K562 (cell line): ENCODE data around the gene SHBG. TPM values are rescaled to one million over a fixed set of nuclear protein-coding genes. Genes with fewer than 3 reads are reported as not detected.

Experiments used
- ATAC-seq: fragments of 200-7000 bp; cut with Tn5 transposase; 3 replicates; pipeline ENCODE4 v1.9.1; 2020; ENCODE audit warnings: moderate library complexity
- BruUV-seq: library from RNA; stranded (reverse); fragments of 400-500 nt; replicated peaks from 2 replicates; lab custom pipeline; 2021; lab: Mats Ljungman, UMichigan
- CTCF ChIA-PET: fragments of 300-600 bp; formaldehyde crosslinking; extraction: SDS; loops from one replicate; lab custom pipeline; 2021; ENCODE audit warnings: low intra/inter-chr PET ratio; lab: Yijun Ruan, JAX
- POLR2A ChIA-PET: fragments of 300-600, 350-650 bp; sonication (Branson Sonifier 250); formaldehyde crosslinking; extraction: SDS; loops from one replicate; lab custom pipeline; 2021; ENCODE audit warnings: antibody characterized with exemption, inconsistent platforms; lab: Yijun Ruan, JAX
- DNase-seq, 4 experiments: peaks; one replicate each; pipeline versions ENCODE4 v3.0.0 to v3.0.0-alpha.2; 2011 to 2018; ENCODE audit warnings: low spot score in 3 of 4, mixed read lengths in 3 of 4; ENCODE audit errors: extremely low read depth in 1 of 4
- FAIRE-seq: peaks from 2 replicates; lab custom pipeline; 2011; peaks lifted over from hg19 to GRCh38; lab: Jason Lieb, UNC
- H2AFZ ChIP-seq: 2 replicates; pipeline ENCODE4 v1.6.0; 2011; ENCODE audit warnings: low read depth, low read length, control low read depth, inconsistent platforms
- H3K27ac ChIP-seq: fragments of 200-600 bp; 3 replicates; pipeline ENCODE4 v1.8.0; 2011; ENCODE audit warnings: low read depth, mild to moderate bottlenecking, control low read depth, inconsistent platforms, low read length, moderate library complexity, mixed read lengths; ENCODE audit errors: extremely low read depth
- H3K27me3 ChIP-seq, 2 experiments: fragments of 300-600 bp in 1 of 2; 2 replicates in 1 of 2; 3 replicates in 1 of 2; pipeline versions ENCODE4 v1.6.0 to v1.8.0; 2011; ENCODE audit warnings: inconsistent platforms in 2 of 2, low read length in 2 of 2, mild to moderate bottlenecking in 1 of 2, mixed read lengths in 1 of 2, moderate library complexity in 1 of 2; ENCODE audit not compliant: control insufficient read depth in 2 of 2, insufficient read depth in 2 of 2
- H3K36me3 ChIP-seq: fragments of 300-600 bp; 3 replicates; pipeline ENCODE4 v1.8.0; 2011; ENCODE audit warnings: mild to moderate bottlenecking, low read length, inconsistent platforms; ENCODE audit not compliant: control insufficient read depth, insufficient read depth
- H3K4me1 ChIP-seq, 2 experiments: fragments of 200-600 bp in 1 of 2; replicated peaks in 1 of 2; 2 replicates in 1 of 2; 3 replicates in 1 of 2; pipeline versions ENCODE4 v1.5.1 to v1.8.0; 2011; ENCODE audit warnings: inconsistent platforms in 2 of 2, low read length in 2 of 2, mild to moderate bottlenecking in 1 of 2, mixed read lengths in 1 of 2, moderate library complexity in 1 of 2; ENCODE audit not compliant: control insufficient read depth in 2 of 2, insufficient read depth in 2 of 2
- H3K4me2 ChIP-seq: 2 replicates; pipeline ENCODE4 v1.6.1; 2011; ENCODE audit warnings: low read length, control low read depth, inconsistent platforms, mixed read lengths; ENCODE audit not compliant: insufficient read depth
- H3K4me3 ChIP-seq: fragments of 200-600 bp; sonication (generic), shearing (Covaris generic); 2 replicates; pipeline ENCODE4 v1.5.1; 2016; ENCODE audit warnings: control low read depth, inconsistent platforms
- H3K79me2 ChIP-seq: fragments of 200-600 bp; 3 replicates; pipeline ENCODE4 v1.8.0; 2011; ENCODE audit warnings: low read length, inconsistent platforms; ENCODE audit not compliant: control insufficient read depth, insufficient read depth
- H3K9ac ChIP-seq, 2 experiments: 2 replicates each; pipeline versions ENCODE4 v1.6.0 to v1.6.1; 2011; ENCODE audit warnings: low read depth in 2 of 2, low read length in 2 of 2, control low read depth in 1 of 2, inconsistent platforms in 1 of 2, mild to moderate bottlenecking in 1 of 2, mixed read lengths in 1 of 2; ENCODE audit not compliant: insufficient read depth in 1 of 2
- H3K9me1 ChIP-seq: one replicate; pipeline ENCODE4 v1.6.0; 2011; ENCODE audit warnings: inconsistent platforms, mild to moderate bottlenecking, low read length, moderate library complexity; ENCODE audit not compliant: control insufficient read depth, insufficient read depth
- H3K9me3 ChIP-seq: replicated peaks from 2 replicates; pipeline ENCODE4 v1.5.1; 2011; ENCODE audit warnings: low read depth, low read length, inconsistent platforms; ENCODE audit not compliant: control insufficient read depth, insufficient read depth
- H4K20me1 ChIP-seq: replicated peaks from 2 replicates; pipeline ENCODE4 v1.6.1; 2011; ENCODE audit warnings: low read length, inconsistent platforms, mixed read lengths; ENCODE audit not compliant: control insufficient read depth, insufficient read depth
- CHD1 ChIP-seq: fragments of 200-600 bp; sonication (generic); IDR thresholded peaks from one replicate; pipeline ENCODE4 v1.6.1; 2012; ENCODE audit warnings: mild to moderate bottlenecking, moderate library complexity, low read length, inconsistent platforms
- FOXO4 ChIP-seq: fragments of 450-650 bp; formaldehyde crosslinking; IDR thresholded peaks from 2 replicates; pipeline ENCODE4 v1.4.0; 2020; ENCODE audit warnings: mild to moderate bottlenecking, moderate library complexity
- GABPB2 ChIP-seq: fragments of 250-450 bp; sonication (Bioruptor Pico); conservative IDR thresholded peaks from 2 replicates; pipeline ENCODE4 v1.5.1; 2021; ENCODE audit warnings: mild to moderate bottlenecking
- HDAC8 ChIP-seq: fragments of 450-650 bp; IDR thresholded peaks from 2 replicates; pipeline ENCODE4 v1.6.1; 2016; ENCODE audit warnings: mild to moderate bottlenecking, missing genetic modification characterization, moderate library complexity, missing compliant biosample characterization
- HNRNPK ChIP-seq: fragments of 200-400 bp; formaldehyde crosslinking; IDR thresholded peaks from one replicate; pipeline ENCODE4 v1.6.1; 2018; ENCODE audit warnings: mild to moderate bottlenecking, low read depth, low read length; ENCODE audit not compliant: poor library complexity, severe bottlenecking
- HNRNPUL1 ChIP-seq: fragments of 200-400 bp; formaldehyde crosslinking; IDR thresholded peaks from 2 replicates; pipeline ENCODE4 v1.6.1; 2017; ENCODE audit warnings: low read length
- HSF4 ChIP-seq: fragments of 250-450 bp; sonication (Bioruptor Pico); IDR thresholded peaks from 2 replicates; pipeline ENCODE4 v2.1.2; 2022; ENCODE audit warnings: mild to moderate bottlenecking, moderate library complexity, borderline replicate concordance
- RFX1 ChIP-seq: fragments of 450-650 bp; IDR thresholded peaks from 2 replicates; pipeline ENCODE4 v1.6.1; 2016; ENCODE audit warnings: mild to moderate bottlenecking, moderate library complexity
- SMARCA4 ChIP-seq: fragments of 450-650 bp; IDR thresholded peaks from 2 replicates; pipeline ENCODE4 v1.6.1; 2016
- SNRNP70 ChIP-seq: fragments of 200-400 bp; formaldehyde crosslinking; optimal IDR thresholded peaks from 2 replicates; pipeline ENCODE3; 2017; ENCODE audit warnings: low read depth, low read length
- SREBF2 ChIP-seq: sonication (generic); formaldehyde crosslinking; IDR thresholded peaks from 2 replicates; pipeline ENCODE4 v1.4.0; 2020; ENCODE audit warnings: mild to moderate bottlenecking, missing genetic modification reagents
- TCF3 ChIP-seq: sonication (generic); formaldehyde crosslinking; IDR thresholded peaks from 2 replicates; pipeline ENCODE4 v1.4.0; 2020; ENCODE audit warnings: mild to moderate bottlenecking, missing genetic modification reagents
- ZFP1 ChIP-seq: fragments of 450-650 bp; formaldehyde crosslinking; IDR thresholded peaks from 2 replicates; pipeline ENCODE4 v1.4.0; 2020; ENCODE audit warnings: mild to moderate bottlenecking, mixed read lengths
- ZNF707 ChIP-seq: fragments of 250-450 bp; sonication (Bioruptor Pico); conservative IDR thresholded peaks from 2 replicates; pipeline ENCODE4 v1.8.0; 2022; ENCODE audit warnings: inconsistent platforms, mild to moderate bottlenecking, moderate library complexity
- ZNF830 ChIP-seq: fragments of 250-450 bp; sonication (Bioruptor Pico); IDR thresholded peaks from 2 replicates; pipeline ENCODE4 v1.5.0; 2021; ENCODE audit warnings: mild to moderate bottlenecking
- WGBS: fragments of 100-300 bp; shearing (Covaris generic); methylation state at CpG from one replicate; pipeline ENCODE4 v1.1.6; 2016; ENCODE audit warnings: low coverage, mixed read lengths; ENCODE audit not compliant: insufficient coverage; ENCODE audit errors: missing lambda C conversion rate; 5-methylcytosine and 5-hydroxymethylcytosine counted together
- in situ Hi-C: fragments of 300-500 bp; cut with MboI; formaldehyde crosslinking; loops from 4 replicates; pipeline ENCODE4 v1.15.0; 2018; ENCODE audit warnings: inconsistent platforms, mixed read lengths
- intact Hi-C: fragments of 100-400 bp; cut with micrococcal nuclease; formaldehyde crosslinking; loops from 2 replicates; pipeline ENCODE4 v1.14.2; 2022
- polyA plus RNA-seq, 8 experiments: library from polyadenylated mRNA; depleted of rRNA in 4 of 8; stranded (reverse) in 5 of 8; unstranded in 3 of 8; fragments of >200 nt; fragmentation: Nextera tagmentation in 2 of 8; fragmentation: Illumina TruSeq in 1 of 8; extraction: Ambion mirVana in 2 of 8; extraction: Trizol in 1 of 8; gene quantifications; 2 replicates each; pipeline versions ENCODE4 v1.2.1 to v1.2.3, GENCODE V29; 2011 to 2014; ENCODE audit warnings: inconsistent platforms in 1 of 8, missing spikeins in 1 of 8
- total RNA-seq, 7 experiments: library from RNA; depleted of rRNA in 6 of 7; stranded (reverse); fragments of >200 nt in 6 of 7; fragmentation: Illumina TruSeq in 2 of 7; extraction: Trizol in 2 of 7; gene quantifications; 2 replicates each; pipeline versions ENCODE4 v1.2.1 to v1.2.3, GENCODE V29; 2011 to 2021; ENCODE audit warnings: low replicate concordance in 1 of 7

Gene SHBG
- total and polyA plus RNA-seq, 9 of the 15 experiments (the other 6 are each of a cell fraction or from before 2014, with no cell fraction given): not detected

GRCh38 chr17:7636163-7636562, 6.2 kb downstream of the SHBG start:
- ChIA-PET POLR2A (interaction anchor here (3.4 kb wide), 1 partner anchor 51 kb away, joined by 21 read pairs; the partner anchor contains the start of gene TP53), CTCF (no interaction called here)
- BruUV-seq: no TSS peak
- H4K20me1 ChIP-seq: no peaks in the 10 kb centered on the region
- DNase-seq: no peak
- H3K4me1 ChIP-seq: peaks cover 0 to 3% of the 10 kb centered on the region in 2 experiments; a peak in 2 of 5 replicates
- no peaks in the 10 kb centered on the region for H3K36me3 ChIP-seq
- H3K4me3 ChIP-seq: no peak overlapping the region
- intact Hi-C loops (no loop called here), in situ Hi-C loops (no loop called here)
- no peaks in the 10 kb centered on the region for H3K79me2 ChIP-seq
- FAIRE-seq: no peak
- H3K4me2 ChIP-seq: no peak overlapping the region
- H3K27ac ChIP-seq: no peak overlapping the region
- H2AFZ ChIP-seq: no peak overlapping the region
- 34% methylated on average over 3 of the region's 5 CpGs for WGBS
- no peaks in the 10 kb centered on the region for H3K27me3 ChIP-seq
- no peak overlapping the region for H3K9ac ChIP-seq
- H3K9me1 ChIP-seq: no peaks in the 10 kb centered on the region
- no peaks in the 10 kb centered on the region; the same call in 1 of the 2 replicates for H3K9me3 ChIP-seq
- ATAC-seq: no peak
- TF ChIP-seq CHD1: no peak
- no peak for TF ChIP-seq FOXO4
- TF ChIP-seq HDAC8 (tag): no peak
- no peak for TF ChIP-seq ZNF707
- no peak for TF ChIP-seq TCF3
- no peak for TF ChIP-seq RFX1
- TF ChIP-seq HSF4 (CRISPR knock-in tag): no peak
- no peak for TF ChIP-seq HNRNPUL1
- TF ChIP-seq HNRNPK: no peak
- TF ChIP-seq SNRNP70: no peak
- no peak for TF ChIP-seq SMARCA4
- no peak for TF ChIP-seq ZNF830 (CRISPR knock-in tag)
- TF ChIP-seq GABPB2 (CRISPR knock-in tag): no peak
- TF ChIP-seq ZFP1: no peak
- no peak for TF ChIP-seq SREBF2 (CRISPR knock-in tag)
